ENCODE results near the gene DPP6.
"Not testable (repeated sequence)": the region's sequence is repeated elsewhere in the genome, so short reads cannot be mapped to it uniquely, and the experiment has no call there.

GRCh38 chr7:154676033-154676421, 623.8 kb downstream of the DPP6 start:
- not testable (repeated sequence) for TF ChIP-seq CTCF (conservative IDR thresholded peaks at IDR 0.05 in 1 of 2, IDR thresholded peaks at IDR 0.05 in 1 of 2; ENCODE audit: extremely low read depth in 1 of 2, insufficient read depth in 1 of 2, low read depth in 1 of 2, low read length in 2 of 2); EZH2 (IDR thresholded peaks at IDR 0.05; ENCODE audit: borderline replicate concordance, low read length)
